ENCODE data around the gene GULP1.

The GULP1 gene

DNA sequence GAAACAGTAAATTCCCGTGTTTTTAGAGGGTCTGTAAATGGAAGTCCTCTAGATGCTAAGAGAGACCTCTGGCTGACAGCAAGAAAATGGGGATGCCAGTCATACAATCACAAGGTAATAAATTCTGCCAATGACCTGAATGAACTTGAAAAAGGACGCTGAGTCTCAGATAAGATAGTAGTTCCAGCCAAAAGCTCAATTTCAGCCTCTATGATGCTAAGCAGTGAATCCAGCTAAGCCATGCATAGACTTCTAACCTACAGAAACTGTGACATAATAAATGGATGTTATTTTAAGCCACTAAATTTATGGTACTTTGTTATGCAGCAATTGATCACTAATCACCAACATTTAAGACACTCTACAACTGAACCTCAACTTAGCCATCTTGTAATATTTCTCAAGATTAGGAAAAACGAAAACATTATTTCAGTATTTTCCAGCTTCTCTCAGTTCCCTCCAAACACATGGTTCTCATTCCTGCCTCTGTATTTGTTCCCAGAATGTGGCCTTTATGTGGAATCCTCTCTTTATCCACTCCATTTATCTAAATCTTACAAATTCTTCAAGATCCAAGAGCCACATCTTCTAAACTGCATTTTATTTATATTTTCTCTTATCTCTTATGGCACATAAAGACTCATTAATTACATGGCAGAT, 331.1 kb downstream of the GULP1 start:
- no peak for TF ChIP-seq EZH2 (IDR thresholded peaks at IDR 0.05; ENCODE audit: borderline replicate concordance, low read depth, low read length, severe bottlenecking)
- TF ChIP-seq, protein P1, sequence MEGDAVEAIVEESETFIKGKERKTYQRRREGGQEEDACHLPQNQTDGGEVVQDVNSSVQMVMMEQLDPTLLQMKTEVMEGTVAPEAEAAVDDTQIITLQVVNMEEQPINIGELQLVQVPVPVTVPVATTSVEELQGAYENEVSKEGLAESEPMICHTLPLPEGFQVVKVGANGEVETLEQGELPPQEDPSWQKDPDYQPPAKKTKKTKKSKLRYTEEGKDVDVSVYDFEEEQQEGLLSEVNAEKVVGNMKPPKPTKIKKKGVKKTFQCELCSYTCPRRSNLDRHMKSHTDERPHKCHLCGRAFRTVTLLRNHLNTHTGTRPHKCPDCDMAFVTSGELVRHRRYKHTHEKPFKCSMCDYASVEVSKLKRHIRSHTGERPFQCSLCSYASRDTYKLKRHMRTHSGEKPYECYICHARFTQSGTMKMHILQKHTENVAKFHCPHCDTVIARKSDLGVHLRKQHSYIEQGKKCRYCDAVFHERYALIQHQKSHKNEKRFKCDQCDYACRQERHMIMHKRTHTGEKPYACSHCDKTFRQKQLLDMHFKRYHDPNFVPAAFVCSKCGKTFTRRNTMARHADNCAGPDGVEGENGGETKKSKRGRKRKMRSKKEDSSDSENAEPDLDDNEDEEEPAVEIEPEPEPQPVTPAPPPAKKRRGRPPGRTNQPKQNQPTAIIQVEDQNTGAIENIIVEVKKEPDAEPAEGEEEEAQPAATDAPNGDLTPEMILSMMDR (IDR thresholded peaks at IDR 0.05; ENCODE audit: borderline replicate concordance, extremely low read depth, low read length, poor library complexity, severe bottlenecking) = no peak
- H3K4me1 ChIP-seq (ENCODE audit: insufficient read depth, low read length) = peaks cover 14% of the 10 kb centered on the region; the same call in 1 of the 2 replicates
- DNase-seq = no peak

DNA sequence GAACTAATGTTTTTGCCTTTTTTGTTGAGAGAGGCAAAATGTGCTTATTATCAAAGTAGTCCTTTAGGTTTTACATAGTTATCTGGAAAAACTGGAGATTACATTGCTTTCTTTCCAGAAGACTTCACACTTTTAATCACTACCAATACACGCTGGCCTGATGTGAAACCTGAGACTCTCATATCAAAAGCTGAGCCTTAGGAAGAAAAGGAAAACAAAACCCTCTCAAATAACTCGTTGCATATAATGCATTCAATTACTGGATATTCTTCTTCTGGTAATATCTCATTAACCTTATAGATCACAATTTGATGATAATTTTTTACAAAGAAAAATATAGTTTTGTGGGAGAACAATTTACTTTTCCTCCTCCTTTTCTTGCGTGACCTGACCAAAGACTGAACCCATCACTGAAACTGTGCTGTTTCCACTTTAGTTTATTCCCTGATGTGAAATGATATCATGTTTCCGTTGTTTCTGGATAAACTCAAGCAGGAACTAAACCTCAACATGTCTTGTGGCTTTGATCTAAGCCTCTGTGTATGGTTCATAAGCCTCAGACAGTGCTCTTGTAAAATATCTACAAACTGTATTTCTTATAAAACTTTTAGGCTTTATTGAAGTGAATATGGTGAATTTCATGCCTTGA, 332.4 kb downstream of the GULP1 start:
- no peaks in the 10 kb centered on the region for H3K27me3 ChIP-seq (ENCODE audit: insufficient read depth, low read length, poor library complexity)
- ATAC-seq (ENCODE audit: insufficient read depth, low read depth) (no peak), DNase-seq (no peak)
- H2AFZ ChIP-seq (ENCODE audit: low read depth, low read length) = no peak overlapping the region
- H3K79me2 ChIP-seq (ENCODE audit: insufficient read depth, low read length) = no peaks in the 10 kb centered on the region
- no peaks in the 10 kb centered on the region for H3K9me3 ChIP-seq (ENCODE audit: insufficient read depth, low read length, severe bottlenecking)
- TF ChIP-seq, protein P1 (IDR thresholded peaks at IDR 0.05; ENCODE audit: borderline replicate concordance, extremely low read depth, low read length, poor library complexity, severe bottlenecking) = no peak
- no peak for TF ChIP-seq EZH2 (IDR thresholded peaks at IDR 0.05; ENCODE audit: borderline replicate concordance, low read depth, low read length, severe bottlenecking)
- H3K4me2 ChIP-seq (ENCODE audit: insufficient read depth, low read length) = no peak overlapping the region; the same call in 1 of the 2 replicates
- H3K9ac ChIP-seq (ENCODE audit: low read depth, low read length) = no peak overlapping the region
- H3K4me3 ChIP-seq (ENCODE audit: low read depth in 1 of 2, low read length in 2 of 2) = no peak overlapping the region
- H3K4me1 ChIP-seq (ENCODE audit: insufficient read depth, low read length) = peaks cover 14% of the 10 kb centered on the region; the same call in 1 of the 2 replicates
- no peaks in the 10 kb centered on the region for H4K20me1 ChIP-seq (ENCODE audit: insufficient read depth, low read length)
- no peak overlapping the region for H3K27ac ChIP-seq (ENCODE audit: low read length)
- no peaks in the 10 kb centered on the region for H3K36me3 ChIP-seq (ENCODE audit: insufficient read depth, low read length)

More for the DNA sequence above, 331.1 kb downstream of the GULP1 start:
- H3K9me3 ChIP-seq (ENCODE audit: insufficient read depth, low read length, severe bottlenecking) = no peaks in the 10 kb centered on the region
- H3K27ac ChIP-seq (ENCODE audit: low read length) = no peak overlapping the region
- ATAC-seq (ENCODE audit: insufficient read depth, low read depth) = no peak
- H3K36me3 ChIP-seq (ENCODE audit: insufficient read depth, low read length) = no peaks in the 10 kb centered on the region
- H4K20me1 ChIP-seq (ENCODE audit: insufficient read depth, low read length) = no peaks in the 10 kb centered on the region
- no peak overlapping the region for H3K4me3 ChIP-seq (ENCODE audit: low read depth in 1 of 2, low read length in 2 of 2)
- H2AFZ ChIP-seq (ENCODE audit: low read depth, low read length) = no peak overlapping the region
- H3K4me2 ChIP-seq (ENCODE audit: insufficient read depth, low read length) = no peak overlapping the region
- H3K9ac ChIP-seq (ENCODE audit: low read depth, low read length) = no peak overlapping the region
- no peaks in the 10 kb centered on the region for H3K27me3 ChIP-seq (ENCODE audit: insufficient read depth, low read length, poor library complexity)
- H3K79me2 ChIP-seq (ENCODE audit: insufficient read depth, low read length) = no peaks in the 10 kb centered on the region

DNA sequence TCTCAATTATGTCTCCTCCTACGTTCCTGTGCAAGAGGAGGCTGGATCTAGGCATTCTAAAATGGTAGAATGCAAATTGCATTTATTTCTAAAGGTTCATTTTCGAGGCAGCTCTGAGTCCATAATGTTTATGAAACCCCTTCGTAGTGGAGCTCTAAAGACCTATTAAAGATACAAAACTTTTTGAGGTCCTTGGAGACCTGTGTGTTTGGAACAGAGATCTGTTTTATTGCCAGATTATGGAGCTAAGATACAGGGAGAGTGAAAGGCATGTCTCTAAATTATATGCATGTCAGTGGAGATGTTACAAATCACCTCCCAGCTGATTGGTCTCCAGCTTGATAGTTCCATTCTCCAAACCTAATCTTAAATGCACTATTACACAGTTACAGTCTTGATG, 335.8 kb downstream of the GULP1 start:
- H3K79me2 ChIP-seq (ENCODE audit: insufficient read depth, low read length) = no peaks in the 10 kb centered on the region
- no peak for DNase-seq
- H3K4me2 ChIP-seq (ENCODE audit: insufficient read depth, low read length) = no peak overlapping the region
- no peaks in the 10 kb centered on the region for H4K20me1 ChIP-seq (ENCODE audit: insufficient read depth, low read length)
- H3K9ac ChIP-seq (ENCODE audit: low read depth, low read length) = no peak overlapping the region
- peaks cover 14% of the 10 kb centered on the region; the same call in 1 of the 2 replicates for H3K4me1 ChIP-seq (ENCODE audit: insufficient read depth, low read length)
- no peak for ATAC-seq (ENCODE audit: insufficient read depth, low read depth)
- no peak overlapping the region for H3K27ac ChIP-seq (ENCODE audit: low read length)
- H3K9me3 ChIP-seq (ENCODE audit: insufficient read depth, low read length, severe bottlenecking) = no peaks in the 10 kb centered on the region
- H2AFZ ChIP-seq (ENCODE audit: low read depth, low read length) = no peak overlapping the region
- TF ChIP-seq, protein P1 (IDR thresholded peaks at IDR 0.05; ENCODE audit: borderline replicate concordance, extremely low read depth, low read length, poor library complexity, severe bottlenecking) = no peak
- TF ChIP-seq EZH2 (IDR thresholded peaks at IDR 0.05; ENCODE audit: borderline replicate concordance, low read depth, low read length, severe bottlenecking) = no peak
- no peaks in the 10 kb centered on the region for H3K27me3 ChIP-seq (ENCODE audit: insufficient read depth, low read length, poor library complexity)
- no peaks in the 10 kb centered on the region for H3K36me3 ChIP-seq (ENCODE audit: insufficient read depth, low read length)
- no peak overlapping the region for H3K4me3 ChIP-seq (ENCODE audit: low read depth in 1 of 2, low read length in 2 of 2)

Data from DND-41 (cell line).